ENCODE results near the gene ME3.

DNA sequence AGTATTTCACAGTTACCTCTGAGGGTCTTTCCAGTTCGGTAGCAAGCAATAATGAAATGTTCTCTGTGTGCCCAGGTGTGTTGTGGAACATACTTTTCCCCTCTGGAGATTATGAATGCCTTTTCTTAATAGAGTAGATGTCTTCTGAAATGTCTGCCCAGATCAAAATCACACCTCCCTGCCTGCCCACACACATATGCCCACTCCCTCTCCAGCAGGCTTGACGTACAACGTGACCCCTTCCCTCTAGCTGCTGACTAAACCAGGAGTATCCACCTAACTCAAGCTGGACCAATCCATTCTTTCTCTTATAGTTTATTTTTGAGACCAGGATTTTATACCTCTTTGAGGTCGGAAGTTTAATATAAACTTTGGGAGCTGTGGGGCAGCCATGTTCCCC is 48.7 kb downstream of the ME3 start:
- TF ChIP-seq, protein P1, sequence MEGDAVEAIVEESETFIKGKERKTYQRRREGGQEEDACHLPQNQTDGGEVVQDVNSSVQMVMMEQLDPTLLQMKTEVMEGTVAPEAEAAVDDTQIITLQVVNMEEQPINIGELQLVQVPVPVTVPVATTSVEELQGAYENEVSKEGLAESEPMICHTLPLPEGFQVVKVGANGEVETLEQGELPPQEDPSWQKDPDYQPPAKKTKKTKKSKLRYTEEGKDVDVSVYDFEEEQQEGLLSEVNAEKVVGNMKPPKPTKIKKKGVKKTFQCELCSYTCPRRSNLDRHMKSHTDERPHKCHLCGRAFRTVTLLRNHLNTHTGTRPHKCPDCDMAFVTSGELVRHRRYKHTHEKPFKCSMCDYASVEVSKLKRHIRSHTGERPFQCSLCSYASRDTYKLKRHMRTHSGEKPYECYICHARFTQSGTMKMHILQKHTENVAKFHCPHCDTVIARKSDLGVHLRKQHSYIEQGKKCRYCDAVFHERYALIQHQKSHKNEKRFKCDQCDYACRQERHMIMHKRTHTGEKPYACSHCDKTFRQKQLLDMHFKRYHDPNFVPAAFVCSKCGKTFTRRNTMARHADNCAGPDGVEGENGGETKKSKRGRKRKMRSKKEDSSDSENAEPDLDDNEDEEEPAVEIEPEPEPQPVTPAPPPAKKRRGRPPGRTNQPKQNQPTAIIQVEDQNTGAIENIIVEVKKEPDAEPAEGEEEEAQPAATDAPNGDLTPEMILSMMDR (conservative IDR thresholded peaks at IDR 0.05 in 1 of 2, IDR thresholded peaks at IDR 0.05 in 1 of 2; ENCODE audit: low read depth in 1 of 2, low read length in 2 of 2), result no peak
- no peak for TF ChIP-seq EZH2 (IDR thresholded peaks at IDR 0.05; ENCODE audit: low read length, missing control alignments)

Measured in fibroblast of lung (primary cell).